ENCODE data around the gene DDIAS. TPM values are rescaled to one million over a fixed set of nuclear protein-coding genes. Genes with fewer than 3 reads are reported as not detected.
"Not testable (repeated sequence)": the region's sequence is repeated elsewhere in the genome, so short reads cannot be mapped to it uniquely, and the experiment has no call there.

Gene DDIAS
- total RNA-seq, 4 donors from 2014 or later = 0.91 to 2.4 (median 1.4) TPM

DNA sequence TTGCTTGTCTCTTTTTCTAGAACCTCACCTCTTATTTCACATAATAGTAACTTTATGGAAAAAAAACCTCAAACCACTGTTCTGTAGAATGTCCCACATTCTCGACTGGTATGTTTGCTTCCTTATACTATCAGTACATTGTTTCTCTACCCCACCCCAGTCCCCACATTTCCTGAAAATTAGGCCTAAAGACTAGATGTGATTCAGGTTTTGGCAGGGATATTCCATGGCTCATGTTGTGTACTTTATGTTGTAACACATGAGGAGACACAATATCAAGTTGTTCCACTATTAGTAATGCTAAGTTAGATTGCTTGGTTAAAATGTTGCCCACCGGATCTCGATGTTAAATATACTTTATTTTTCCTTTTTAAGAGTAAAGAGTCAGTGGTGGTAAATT, 34.7 kb downstream of the DDIAS start:
- DNase-seq (ENCODE audit: low spot score in 2 of 2) = no peak
- no peak for TF ChIP-seq POLR2A (IDR thresholded peaks at IDR 0.05)
- TF ChIP-seq, protein P1, sequence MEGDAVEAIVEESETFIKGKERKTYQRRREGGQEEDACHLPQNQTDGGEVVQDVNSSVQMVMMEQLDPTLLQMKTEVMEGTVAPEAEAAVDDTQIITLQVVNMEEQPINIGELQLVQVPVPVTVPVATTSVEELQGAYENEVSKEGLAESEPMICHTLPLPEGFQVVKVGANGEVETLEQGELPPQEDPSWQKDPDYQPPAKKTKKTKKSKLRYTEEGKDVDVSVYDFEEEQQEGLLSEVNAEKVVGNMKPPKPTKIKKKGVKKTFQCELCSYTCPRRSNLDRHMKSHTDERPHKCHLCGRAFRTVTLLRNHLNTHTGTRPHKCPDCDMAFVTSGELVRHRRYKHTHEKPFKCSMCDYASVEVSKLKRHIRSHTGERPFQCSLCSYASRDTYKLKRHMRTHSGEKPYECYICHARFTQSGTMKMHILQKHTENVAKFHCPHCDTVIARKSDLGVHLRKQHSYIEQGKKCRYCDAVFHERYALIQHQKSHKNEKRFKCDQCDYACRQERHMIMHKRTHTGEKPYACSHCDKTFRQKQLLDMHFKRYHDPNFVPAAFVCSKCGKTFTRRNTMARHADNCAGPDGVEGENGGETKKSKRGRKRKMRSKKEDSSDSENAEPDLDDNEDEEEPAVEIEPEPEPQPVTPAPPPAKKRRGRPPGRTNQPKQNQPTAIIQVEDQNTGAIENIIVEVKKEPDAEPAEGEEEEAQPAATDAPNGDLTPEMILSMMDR (IDR thresholded peaks at IDR 0.05) = no peak
- no peak overlapping the region for H3K4me3 ChIP-seq (ENCODE audit: low read depth, poor library complexity, severe bottlenecking)
- WGBS, 2 donors = 91% methylated on average over 3 of the region's 3 CpGs
- intact Hi-C loops (cut with DNase I; ENCODE audit: low total_unique reads) = no loop called here

DNA sequence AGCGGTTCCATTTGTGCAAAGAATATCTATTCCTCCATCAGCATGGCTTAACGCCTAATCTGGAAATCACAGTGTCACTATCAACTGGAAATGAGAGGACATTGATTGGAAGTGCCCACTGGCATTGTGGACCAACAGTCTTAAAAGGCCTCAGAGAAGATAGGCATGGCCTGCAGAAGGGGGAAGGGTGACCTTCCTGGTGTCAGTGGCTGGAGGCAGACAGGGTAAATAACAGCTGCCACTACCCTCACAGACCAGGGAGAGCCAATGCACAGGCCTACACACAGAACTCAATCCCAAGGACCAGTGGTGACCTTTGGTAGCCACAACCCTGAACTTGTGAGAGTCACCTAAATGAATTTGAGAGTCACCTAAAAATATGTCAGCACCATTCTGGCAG, 36.0 kb downstream of the DDIAS start:
- no peak overlapping the region for H3K4me3 ChIP-seq (ENCODE audit: low read depth, poor library complexity, severe bottlenecking)
- TF ChIP-seq POLR2A (IDR thresholded peaks at IDR 0.05) = no peak
- TF ChIP-seq, protein P1 (IDR thresholded peaks at IDR 0.05) = no peak
- no peak for DNase-seq (ENCODE audit: low spot score in 2 of 2)
- 96 to 100% methylated on average over 2 of the region's 2 CpGs for whole genome bisulfite sequencing, 2 donors
- intact Hi-C loops (cut with DNase I; ENCODE audit: low total_unique reads) = no loop called here

DNA sequence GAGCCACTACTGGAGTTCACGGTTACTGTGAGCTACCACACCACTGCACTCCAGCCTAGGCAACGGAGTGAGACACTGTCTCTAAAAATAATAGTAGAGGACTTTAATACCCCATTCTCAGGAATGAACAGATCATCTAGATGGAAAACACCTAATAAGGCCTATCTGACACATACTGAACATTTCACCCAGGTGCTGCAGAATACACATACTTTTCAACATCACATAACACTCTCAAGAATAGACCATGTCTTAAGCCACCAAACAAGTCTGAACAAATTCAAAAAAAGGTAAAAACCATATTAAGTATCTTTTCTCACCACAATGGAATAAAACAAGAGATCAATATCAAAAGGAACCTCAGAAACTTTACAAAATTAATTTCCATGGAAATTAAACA, 37.9 kb downstream of the DDIAS start:
- TF ChIP-seq POLR2A (IDR thresholded peaks at IDR 0.05) = no peak
- TF ChIP-seq, protein P1 (IDR thresholded peaks at IDR 0.05) = no peak
- no peak overlapping the region for H3K4me3 ChIP-seq (ENCODE audit: low read depth, poor library complexity, severe bottlenecking)
- WGBS, 2 donors = 85 to 94% methylated on average over 2 of the region's 2 CpGs
- intact Hi-C loops (cut with DNase I; ENCODE audit: low total_unique reads) = no loop called here
- no peak for DNase-seq (ENCODE audit: low spot score in 2 of 2)

DNA sequence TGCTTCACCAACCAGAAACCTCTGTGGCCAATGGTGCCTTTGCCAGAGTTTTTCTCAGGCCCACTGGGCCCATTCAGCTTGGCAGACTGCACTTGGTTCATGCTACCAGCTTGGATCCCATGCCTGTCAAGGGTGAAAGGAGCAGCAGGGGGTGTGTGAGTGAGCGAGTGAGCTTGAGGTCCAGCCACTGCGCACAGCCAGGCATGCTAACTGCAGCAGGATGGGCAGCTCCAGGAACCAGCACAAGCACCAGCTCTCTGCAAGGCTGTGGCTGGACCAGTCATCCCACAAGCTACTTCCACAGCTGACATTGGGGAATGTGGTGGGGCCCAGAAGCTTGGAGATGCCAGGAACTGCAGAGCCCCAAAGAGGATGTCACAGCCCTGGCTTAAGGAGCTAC, 40.8 kb downstream of the DDIAS start:
- H3K4me3 ChIP-seq (ENCODE audit: low read depth, poor library complexity, severe bottlenecking) = no peak overlapping the region
- DNase-seq (ENCODE audit: low spot score in 2 of 2) = no peak
- no peak for TF ChIP-seq POLR2A (IDR thresholded peaks at IDR 0.05)
- TF ChIP-seq, protein P1 (IDR thresholded peaks at IDR 0.05) = no peak
- intact Hi-C loops (cut with DNase I; ENCODE audit: low total_unique reads) = no loop called here
- WGBS, 2 donors = 94% methylated on average over 2 of the region's 2 CpGs; no CpG with 5 or more reads in 1 of the 2 donors

DNA sequence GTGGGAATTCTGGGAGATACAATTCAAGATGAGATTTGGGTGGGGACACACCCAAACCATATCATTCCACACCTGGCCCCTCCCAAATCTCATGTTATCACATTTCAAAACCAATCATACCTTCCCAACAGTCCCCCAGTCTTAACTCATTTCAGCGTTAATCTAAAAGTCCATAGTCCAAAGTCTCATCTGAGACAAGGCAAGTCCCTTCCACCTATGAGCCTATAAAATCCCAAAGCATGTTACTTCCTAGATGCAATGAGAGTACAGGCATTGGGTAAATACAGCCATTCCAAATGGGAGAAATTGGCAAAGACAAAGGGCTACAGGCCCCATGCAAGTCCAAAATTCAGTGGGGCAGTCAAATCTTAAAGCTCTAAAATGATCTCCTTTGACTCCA, 41.9 kb downstream of the DDIAS start:
- H3K4me3 ChIP-seq (ENCODE audit: low read depth, poor library complexity, severe bottlenecking); intact Hi-C loops (cut with DNase I; ENCODE audit: low total_unique reads); DNase-seq (ENCODE audit: low spot score in 2 of 2): not testable (repeated sequence)
- 100% methylated on average over 1 of the region's 1 CpG for WGBS, 2 donors

DNA sequence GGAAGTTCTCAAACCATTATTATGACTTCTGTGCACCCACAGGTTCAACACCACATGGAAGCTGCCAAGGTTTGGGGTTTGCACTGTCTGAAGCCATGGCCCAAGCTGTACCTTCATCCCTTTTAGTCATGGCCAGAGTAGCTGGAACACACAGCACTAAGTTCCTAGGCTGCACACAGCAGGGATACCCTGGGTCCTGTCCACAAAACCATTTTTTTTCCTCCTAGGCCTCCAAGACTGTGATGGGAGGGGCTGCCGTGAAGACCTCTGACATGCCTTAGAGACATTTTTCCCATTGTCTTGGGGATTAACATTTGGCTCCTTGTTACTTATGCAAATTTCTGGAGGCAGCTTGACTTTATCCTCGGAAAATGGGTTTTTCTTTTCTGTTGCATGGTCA, 42.7 kb downstream of the DDIAS start:
- H3K4me3 ChIP-seq (ENCODE audit: low read depth, poor library complexity, severe bottlenecking) = no peak overlapping the region
- no peak for DNase-seq (ENCODE audit: low spot score in 2 of 2)
- TF ChIP-seq, protein P1 (IDR thresholded peaks at IDR 0.05) = no peak
- intact Hi-C loops (cut with DNase I; ENCODE audit: low total_unique reads) = no loop called here
- WGBS, 2 donors = 73 to 74% methylated on average over 2 of the region's 2 CpGs

DNA sequence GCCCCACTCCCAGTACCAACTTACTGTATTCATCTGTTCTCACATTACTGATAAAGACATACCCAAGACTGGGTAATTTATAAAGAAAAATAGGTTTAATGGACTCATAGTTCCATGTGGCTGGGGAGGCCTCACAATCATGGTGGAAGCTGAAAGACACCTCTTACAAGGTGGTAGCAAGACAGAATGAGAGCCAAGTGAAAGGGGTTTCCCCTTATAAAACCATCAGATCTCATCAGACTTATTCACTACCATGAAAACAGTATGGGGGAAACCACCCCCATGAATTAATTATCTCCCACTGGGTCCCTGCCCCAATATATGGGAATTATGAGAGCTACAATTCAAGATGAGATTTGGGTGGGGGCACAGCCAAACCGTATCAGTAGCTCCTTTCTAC, 43.5 kb downstream of the DDIAS start:
- intact Hi-C loops (cut with DNase I; ENCODE audit: low total_unique reads); DNase-seq (ENCODE audit: low spot score in 2 of 2); H3K4me3 ChIP-seq (ENCODE audit: low read depth, poor library complexity, severe bottlenecking): not testable (repeated sequence)
- 73 to 74% methylated on average over 1 of the region's 1 CpG for WGBS, 2 donors

All from lower leg skin (tissue), 4 donors.